Measurements from ENCODE around the gene MS4A10.
"Not testable (repeated sequence)": the region's sequence is repeated elsewhere in the genome, so short reads cannot be mapped to it uniquely, and the experiment has no call there.

MS4A10 gene

GRCh38 chr11:60756307-60757032, 28.7 kb upstream of the MS4A10 start, which contains the start of gene MS4A15:
MS4A15 (plus strand) TSS chr11:60756867; CDS start chr11:60763734, 6,867 bp downstream.
- Histone ChIP-seq H3K27me3 (ENCODE audit: insufficient read depth, low read length, poor library complexity) (no peaks in the 10 kb centered on the region), H3K4me1 (ENCODE audit: insufficient read depth, low read length) (peaks cover 5% of the 10 kb centered on the region), H3K36me3 (ENCODE audit: insufficient read depth, low read length) (no peaks in the 10 kb centered on the region), H2AFZ (ENCODE audit: low read depth, low read length) (no peak within 1 kb of the TSS; the same call in 1 of the 2 replicates), H4K20me1 (ENCODE audit: insufficient read depth, low read length) (no peaks in the 10 kb centered on the region), H3K4me2 (ENCODE audit: insufficient read depth, low read length) (no peak within 1 kb of the TSS), H3K27ac (ENCODE audit: low read length) (no peak within 1 kb of the TSS), H3K9me3 (ENCODE audit: insufficient read depth, low read length, severe bottlenecking) (no peaks in the 10 kb centered on the region), H3K79me2 (ENCODE audit: insufficient read depth, low read length) (no peaks in the 10 kb centered on the region), H3K9ac (ENCODE audit: low read depth, low read length) (no peak within 1 kb of the TSS), H3K4me3 (ENCODE audit: low read depth in 1 of 2, low read length in 2 of 2) (no peak within 1 kb of the TSS)
- peak; percentile 91 for ATAC-seq (ENCODE audit: insufficient read depth, low read depth)
- TF ChIP-seq CTCF (IDR thresholded peaks at IDR 0.05; ENCODE audit: borderline replicate concordance, extremely low read depth, low read length, poor library complexity, severe bottlenecking) = peak; percentile 63
- TF ChIP-seq EZH2 (IDR thresholded peaks at IDR 0.05; ENCODE audit: borderline replicate concordance, low read depth, low read length, severe bottlenecking) = no peak
- peak; percentile 40 for DNase-seq

GRCh38 chr11:60757231-60757800, 27.8 kb upstream of the MS4A10 start:
- H3K36me3 ChIP-seq (ENCODE audit: insufficient read depth, low read length) = no peaks in the 10 kb centered on the region
- H4K20me1 ChIP-seq (ENCODE audit: insufficient read depth, low read length) = no peaks in the 10 kb centered on the region
- H3K27me3 ChIP-seq (ENCODE audit: insufficient read depth, low read length, poor library complexity) = no peaks in the 10 kb centered on the region
- ATAC-seq (ENCODE audit: insufficient read depth, low read depth) (no peak), DNase-seq (no peak)
- TF ChIP-seq EZH2 (IDR thresholded peaks at IDR 0.05; ENCODE audit: borderline replicate concordance, low read depth, low read length, severe bottlenecking) (no peak), CTCF (IDR thresholded peaks at IDR 0.05; ENCODE audit: borderline replicate concordance, extremely low read depth, low read length, poor library complexity, severe bottlenecking) (no peak)
- H3K9ac ChIP-seq (ENCODE audit: low read depth, low read length) = no peak overlapping the region
- H3K27ac ChIP-seq (ENCODE audit: low read length) = no peak overlapping the region
- peaks cover 5% of the 10 kb centered on the region for H3K4me1 ChIP-seq (ENCODE audit: insufficient read depth, low read length)
- H3K79me2 ChIP-seq (ENCODE audit: insufficient read depth, low read length) = no peaks in the 10 kb centered on the region
- no peak overlapping the region for H3K4me3 ChIP-seq (ENCODE audit: low read depth in 1 of 2, low read length in 2 of 2)
- H3K4me2 ChIP-seq (ENCODE audit: insufficient read depth, low read length) = no peak overlapping the region
- no peak overlapping the region for H2AFZ ChIP-seq (ENCODE audit: low read depth, low read length)
- no peaks in the 10 kb centered on the region for H3K9me3 ChIP-seq (ENCODE audit: insufficient read depth, low read length, severe bottlenecking)

GRCh38 chr11:60758671-60759070, 26.5 kb upstream of the MS4A10 start:
- not testable (repeated sequence) for H3K79me2 ChIP-seq (ENCODE audit: insufficient read depth, low read length); H2AFZ ChIP-seq (ENCODE audit: low read depth, low read length); H3K4me1 ChIP-seq (ENCODE audit: insufficient read depth, low read length); H3K4me2 ChIP-seq (ENCODE audit: insufficient read depth, low read length); H3K4me3 ChIP-seq (ENCODE audit: low read depth in 1 of 2, low read length in 2 of 2); H3K9me3 ChIP-seq (ENCODE audit: insufficient read depth, low read length, severe bottlenecking); DNase-seq; H4K20me1 ChIP-seq (ENCODE audit: insufficient read depth, low read length); H3K27me3 ChIP-seq (ENCODE audit: insufficient read depth, low read length, poor library complexity); H3K27ac ChIP-seq (ENCODE audit: low read length); H3K36me3 ChIP-seq (ENCODE audit: insufficient read depth, low read length); H3K9ac ChIP-seq (ENCODE audit: low read depth, low read length); ATAC-seq (ENCODE audit: insufficient read depth, low read depth)

GRCh38 chr11:60759438-60760225, 25.5 kb upstream of the MS4A10 start:
- not testable (repeated sequence) for H3K27me3 ChIP-seq (ENCODE audit: insufficient read depth, low read length, poor library complexity); H3K4me1 ChIP-seq (ENCODE audit: insufficient read depth, low read length)

More at GRCh38 chr11:60759438-60760225, 25.5 kb upstream of the MS4A10 start:
- H2AFZ ChIP-seq (ENCODE audit: low read depth, low read length); H3K9ac ChIP-seq (ENCODE audit: low read depth, low read length); H3K4me3 ChIP-seq (ENCODE audit: low read depth in 1 of 2, low read length in 2 of 2); H3K27ac ChIP-seq (ENCODE audit: low read length); ATAC-seq (ENCODE audit: insufficient read depth, low read depth); H3K79me2 ChIP-seq (ENCODE audit: insufficient read depth, low read length); H3K9me3 ChIP-seq (ENCODE audit: insufficient read depth, low read length, severe bottlenecking); H4K20me1 ChIP-seq (ENCODE audit: insufficient read depth, low read length); DNase-seq; H3K4me2 ChIP-seq (ENCODE audit: insufficient read depth, low read length); H3K36me3 ChIP-seq (ENCODE audit: insufficient read depth, low read length): not testable (repeated sequence)

All from DND-41 (cell line).